Measurements from ENCODE around the gene TTC32.

DNA sequence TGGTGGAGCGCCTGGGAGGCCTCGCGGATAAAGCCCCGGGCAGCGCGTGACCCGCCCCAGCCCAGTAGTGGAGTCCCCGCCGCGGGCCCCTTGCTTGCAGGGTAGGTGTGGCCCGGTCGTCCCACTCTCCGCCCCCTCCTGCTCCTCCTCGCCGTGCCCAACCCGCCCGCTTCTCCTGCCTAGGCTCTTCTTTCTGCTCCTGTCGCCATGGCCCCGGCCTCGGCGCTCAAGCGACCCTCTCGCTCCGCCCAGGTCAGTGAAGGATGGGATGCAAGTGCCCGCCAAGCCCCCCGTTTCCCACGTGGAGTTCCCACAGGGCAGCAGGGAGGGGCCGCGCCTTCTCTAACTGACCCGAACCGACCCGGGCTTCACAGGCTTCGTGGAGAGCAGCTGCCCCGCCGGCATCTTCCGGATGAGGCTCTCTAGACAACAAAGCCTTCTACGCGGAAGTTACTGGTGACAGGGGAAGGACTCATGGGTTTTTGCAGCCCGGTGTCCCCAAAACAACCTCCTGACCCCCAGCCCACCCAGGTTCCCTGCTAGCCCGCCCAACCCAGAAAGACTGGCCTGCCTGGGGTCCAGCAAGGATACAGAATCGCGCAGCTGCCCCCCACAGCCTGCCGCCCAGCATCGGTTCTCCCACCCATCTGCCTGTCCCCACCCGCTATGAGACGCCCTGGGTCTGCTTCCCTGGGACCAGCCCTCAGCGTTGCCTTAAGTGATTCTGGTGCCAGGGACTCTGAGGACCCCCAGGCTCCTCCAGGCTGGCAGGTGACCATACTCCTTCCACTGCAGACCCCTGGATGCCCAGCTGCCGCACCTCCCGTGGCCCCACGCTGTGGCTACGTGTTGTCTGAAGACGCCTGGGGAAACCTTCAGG, 32.8 kb downstream of the TTC32 start:
- TF ChIP-seq, protein P1, sequence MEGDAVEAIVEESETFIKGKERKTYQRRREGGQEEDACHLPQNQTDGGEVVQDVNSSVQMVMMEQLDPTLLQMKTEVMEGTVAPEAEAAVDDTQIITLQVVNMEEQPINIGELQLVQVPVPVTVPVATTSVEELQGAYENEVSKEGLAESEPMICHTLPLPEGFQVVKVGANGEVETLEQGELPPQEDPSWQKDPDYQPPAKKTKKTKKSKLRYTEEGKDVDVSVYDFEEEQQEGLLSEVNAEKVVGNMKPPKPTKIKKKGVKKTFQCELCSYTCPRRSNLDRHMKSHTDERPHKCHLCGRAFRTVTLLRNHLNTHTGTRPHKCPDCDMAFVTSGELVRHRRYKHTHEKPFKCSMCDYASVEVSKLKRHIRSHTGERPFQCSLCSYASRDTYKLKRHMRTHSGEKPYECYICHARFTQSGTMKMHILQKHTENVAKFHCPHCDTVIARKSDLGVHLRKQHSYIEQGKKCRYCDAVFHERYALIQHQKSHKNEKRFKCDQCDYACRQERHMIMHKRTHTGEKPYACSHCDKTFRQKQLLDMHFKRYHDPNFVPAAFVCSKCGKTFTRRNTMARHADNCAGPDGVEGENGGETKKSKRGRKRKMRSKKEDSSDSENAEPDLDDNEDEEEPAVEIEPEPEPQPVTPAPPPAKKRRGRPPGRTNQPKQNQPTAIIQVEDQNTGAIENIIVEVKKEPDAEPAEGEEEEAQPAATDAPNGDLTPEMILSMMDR (IDR thresholded peaks at IDR 0.05): no peak
- no peak for TF ChIP-seq POLR2A (IDR thresholded peaks at IDR 0.05)
